Measurements from ENCODE around the gene MED15.

DNA sequence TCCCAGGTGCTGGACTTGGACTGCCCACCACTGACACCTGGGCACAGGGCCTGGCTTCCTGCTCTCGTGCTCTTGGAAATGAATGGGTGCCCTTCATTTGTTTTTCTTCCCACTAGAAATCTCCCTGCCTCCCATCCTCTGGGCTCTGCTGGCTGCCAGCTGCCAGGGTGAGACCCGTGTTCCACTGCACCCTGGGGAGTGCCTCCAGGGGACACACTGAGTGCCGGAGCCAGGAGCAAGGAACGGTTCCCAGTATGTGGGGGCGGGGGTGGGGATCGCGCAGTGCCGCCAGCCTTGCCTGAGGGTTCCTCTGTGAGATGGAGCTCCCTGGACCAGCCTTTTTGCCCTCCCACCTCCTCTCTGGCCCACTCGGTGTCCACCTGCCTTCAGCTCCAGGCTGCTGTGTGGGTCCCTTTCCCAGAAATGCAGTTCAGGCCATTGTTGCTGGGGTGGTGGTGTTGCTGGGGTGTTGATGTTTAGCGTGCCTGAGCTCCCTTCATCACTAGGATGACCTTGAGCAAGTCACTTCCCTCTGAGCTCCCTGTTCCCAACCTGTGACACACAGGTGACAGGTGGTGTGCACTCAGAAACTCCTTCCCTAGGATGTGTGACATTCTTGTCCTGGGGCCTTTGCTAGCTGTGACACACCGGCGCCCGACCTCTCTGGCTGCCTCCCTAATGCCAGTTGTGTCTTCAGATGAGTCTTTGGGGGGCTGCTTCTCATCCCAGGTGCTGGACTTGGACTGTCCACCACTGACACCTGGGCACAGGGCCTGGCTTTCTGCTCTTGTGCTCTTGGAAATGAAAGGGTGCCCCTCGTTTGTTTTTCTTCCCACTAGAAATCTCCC, 72.1 kb downstream of the MED15 start:
- TF ChIP-seq CTCF (IDR thresholded peaks at IDR 0.05 in 2 of 3, conservative IDR thresholded peaks at IDR 0.05 in 1 of 3; ENCODE audit: control insufficient read depth in 2 of 3, extremely low read depth in 1 of 3, insufficient read depth in 1 of 3, low read depth in 3 of 3, low read length in 3 of 3) (no peak), YY1 (IDR thresholded peaks at IDR 0.05; ENCODE audit: low read depth, low read length) (no peak), POLR2AphosphoS5 (IDR thresholded peaks at IDR 0.05; ENCODE audit: low read length) (no peak), ZZZ3 (IDR thresholded peaks at IDR 0.05; ENCODE audit: control insufficient read depth, insufficient read length, low read depth) (no peak), NFYB (IDR thresholded peaks at IDR 0.05; ENCODE audit: insufficient read depth, low read depth, low read length) (no peak), BACH1 (IDR thresholded peaks at IDR 0.05; ENCODE audit: borderline replicate concordance) (no peak), TAF1 (IDR thresholded peaks at IDR 0.05; ENCODE audit: borderline replicate concordance, low read depth, low read length) (no peak)

All from GM12878 (cell line).